HG02870 (cell line): ENCODE results near the gene MOB3C.

Experiments used
- ATAC-seq: cut with Tn5 transposase; IDR thresholded peaks from one replicate; pipeline ENCODE4 v1.9.1; 2021; ENCODE audit warnings: mild to moderate bottlenecking, moderate library complexity; ENCODE audit not compliant: unreplicated experiment

MOB3C gene

GRCh38 chr1:46580140-46580903 is 36.3 kb downstream of the MOB3C start:
- ATAC-seq: no peak

GRCh38 chr1:46577671-46578070 is 38.9 kb downstream of the MOB3C start:
- ATAC-seq: no peak

- no peak for ATAC-seq
These were observed 40.0 kb downstream of the MOB3C start for GRCh38 chr1:46576596-46576995.

- ATAC-seq: no peak
These were observed 40.8 kb downstream of the MOB3C start for GRCh38 chr1:46575778-46576177.

GRCh38 chr1:46575300-46575699 is 41.3 kb downstream of the MOB3C start:
- ATAC-seq: no peak

GRCh38 chr1:46571691-46572225 is 44.9 kb downstream of the MOB3C start:
- ATAC-seq: no peak

GRCh38 chr1:46569884-46570725 is 46.5 kb downstream of the MOB3C start:
- no peak for ATAC-seq

GRCh38 chr1:46569116-46569515 is 47.5 kb downstream of the MOB3C start:
- no peak for ATAC-seq

- no peak for ATAC-seq
These were observed 48.1 kb downstream of the MOB3C start for GRCh38 chr1:46568461-46568891.

GRCh38 chr1:46563341-46563740 is 53.3 kb downstream of the MOB3C start:
- no peak for ATAC-seq

- no peak for ATAC-seq
These were observed 54.1 kb downstream of the MOB3C start for GRCh38 chr1:46562498-46562897.

- no peak for ATAC-seq
These were observed 57.6 kb downstream of the MOB3C start for GRCh38 chr1:46558966-46559365.

- no peak for ATAC-seq
These were observed 58.3 kb downstream of the MOB3C start for GRCh38 chr1:46558141-46558963.
